ENCODE measurements around the gene HNRNPUL2.

GRCh38 chr11:62774407-62774806 is 47.1 kb upstream of the HNRNPUL2 start:
- no peak for TF ChIP-seq POLR2A (IDR thresholded peaks at IDR 0.05)
- TF ChIP-seq CTCF (IDR thresholded peaks at IDR 0.05 in 4 of 5, conservative IDR thresholded peaks at IDR 0.05 in 1 of 5): no peak
